Nephron (organoid): ENCODE data around the gene NECTIN3.

Source experiments
- H3K27ac Mint-ChIP-seq, 3 experiments: 2 replicates each; pipeline ENCODE4 v1.8.0; 2020; ENCODE audit warnings: mixed read lengths in 3 of 3, mild to moderate bottlenecking in 2 of 3, moderate library complexity in 1 of 3
- H3K27me3 Mint-ChIP-seq: 2 replicates; pipeline ENCODE4 v1.8.0; 2021; ENCODE audit warnings: low read depth, mild to moderate bottlenecking, moderate library complexity, mixed read lengths
- H3K36me3 Mint-ChIP-seq: 2 replicates; pipeline ENCODE4 v1.8.0; 2020; ENCODE audit warnings: low read depth, mixed read lengths
- H3K4me1 Mint-ChIP-seq: 2 replicates; pipeline ENCODE4 v1.8.0; 2020; ENCODE audit warnings: mixed read lengths
- H3K4me3 Mint-ChIP-seq, 3 experiments: 2 replicates each; pipeline ENCODE4 v1.8.0; 2020; ENCODE audit warnings: mild to moderate bottlenecking in 3 of 3, mixed read lengths in 3 of 3, moderate library complexity in 2 of 3
- H3K9me3 Mint-ChIP-seq: 2 replicates; pipeline ENCODE4 v1.8.0; 2020; ENCODE audit warnings: mixed read lengths
- TF ChIP-seq, protein P1 (sequence below), 3 experiments: fragments of 200-600 bp; sonication (generic); IDR thresholded peaks; one replicate each; pipeline ENCODE4 v1.5.0; 2021; ENCODE audit warnings: antibody characterized with exemption in 3 of 3; ENCODE audit not compliant: unreplicated experiment in 3 of 3

The NECTIN3 gene

DNA sequence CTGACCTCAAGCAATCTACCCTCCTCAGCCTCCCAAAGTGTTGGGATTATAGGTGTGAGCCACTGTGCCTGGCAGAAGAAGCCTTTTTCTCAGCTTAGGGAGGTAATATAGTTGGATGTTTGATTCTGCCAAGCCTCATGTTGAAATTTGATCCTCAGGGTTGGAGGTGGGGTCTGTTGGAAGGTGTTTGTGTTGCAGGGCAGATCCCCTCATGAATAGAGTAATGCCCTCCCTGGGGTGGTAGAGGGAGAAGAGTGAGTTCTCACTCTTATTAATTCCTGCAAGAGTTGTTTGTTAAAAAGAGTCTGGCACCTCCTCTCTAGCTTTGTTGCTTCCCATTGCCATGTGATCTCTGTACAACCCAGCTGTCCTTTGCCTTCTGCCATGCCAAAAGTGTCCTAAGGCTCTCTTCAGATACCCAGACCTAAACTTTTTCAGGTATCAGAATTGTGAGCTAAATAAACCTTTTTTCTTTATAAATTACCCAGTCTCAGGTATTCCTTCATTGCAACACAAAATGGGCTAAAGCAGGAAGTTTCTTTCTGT, 16.4 kb downstream of the NECTIN3 start:
- Mint-ChIP-seq H3K36me3 (peaks cover 6% of the 10 kb centered on the region), H3K9me3 (no peaks in the 10 kb centered on the region), H3K27me3 (no peaks in the 10 kb centered on the region), H3K4me1 (peaks cover 15% of the 10 kb centered on the region), H3K27ac (peak overlapping the region in 2 of 3 experiments; percentile 58 to 64), H3K4me3 (no peak overlapping the region)
- TF ChIP-seq, protein P1, sequence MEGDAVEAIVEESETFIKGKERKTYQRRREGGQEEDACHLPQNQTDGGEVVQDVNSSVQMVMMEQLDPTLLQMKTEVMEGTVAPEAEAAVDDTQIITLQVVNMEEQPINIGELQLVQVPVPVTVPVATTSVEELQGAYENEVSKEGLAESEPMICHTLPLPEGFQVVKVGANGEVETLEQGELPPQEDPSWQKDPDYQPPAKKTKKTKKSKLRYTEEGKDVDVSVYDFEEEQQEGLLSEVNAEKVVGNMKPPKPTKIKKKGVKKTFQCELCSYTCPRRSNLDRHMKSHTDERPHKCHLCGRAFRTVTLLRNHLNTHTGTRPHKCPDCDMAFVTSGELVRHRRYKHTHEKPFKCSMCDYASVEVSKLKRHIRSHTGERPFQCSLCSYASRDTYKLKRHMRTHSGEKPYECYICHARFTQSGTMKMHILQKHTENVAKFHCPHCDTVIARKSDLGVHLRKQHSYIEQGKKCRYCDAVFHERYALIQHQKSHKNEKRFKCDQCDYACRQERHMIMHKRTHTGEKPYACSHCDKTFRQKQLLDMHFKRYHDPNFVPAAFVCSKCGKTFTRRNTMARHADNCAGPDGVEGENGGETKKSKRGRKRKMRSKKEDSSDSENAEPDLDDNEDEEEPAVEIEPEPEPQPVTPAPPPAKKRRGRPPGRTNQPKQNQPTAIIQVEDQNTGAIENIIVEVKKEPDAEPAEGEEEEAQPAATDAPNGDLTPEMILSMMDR (IDR thresholded peaks at IDR 0.05; ENCODE audit: unreplicated experiment in 3 of 3), result no peak

DNA sequence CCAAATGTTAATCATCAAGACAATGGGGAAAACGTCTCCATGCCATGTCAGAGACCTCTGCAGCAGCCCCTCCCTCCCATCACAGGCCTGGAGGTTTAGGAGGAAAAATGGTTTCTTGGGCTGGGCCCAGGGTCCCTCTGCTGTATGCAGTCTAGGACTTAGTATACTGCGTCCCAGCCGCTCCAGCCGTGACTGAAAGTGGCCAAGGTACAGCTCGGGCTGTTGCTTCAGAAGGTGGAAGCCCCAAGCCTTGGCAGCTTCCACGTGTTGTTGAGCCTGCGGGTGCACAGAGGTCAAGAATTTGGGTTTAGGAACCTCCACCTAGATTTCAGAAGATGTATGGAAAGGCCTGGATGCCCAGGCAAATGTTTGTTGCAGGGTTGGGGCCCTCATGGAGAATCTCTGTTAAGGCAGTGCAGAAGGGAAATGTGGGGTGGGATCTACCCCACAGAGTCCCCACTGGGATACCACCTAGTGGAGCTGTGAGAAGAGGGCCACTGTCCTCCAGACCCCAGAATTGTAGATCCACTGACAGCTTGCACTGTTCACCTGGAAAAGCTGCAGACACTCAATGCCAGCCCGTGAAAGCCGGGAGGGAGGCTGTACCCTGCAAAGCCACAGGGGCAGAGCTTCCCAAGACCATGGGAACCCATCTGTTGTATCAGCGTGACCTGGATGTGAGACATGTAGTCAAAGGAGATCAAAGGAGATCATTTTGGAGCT, 25.0 kb downstream of the NECTIN3 start:
- Mint-ChIP-seq H3K36me3 (peaks cover 52% of the 10 kb centered on the region), H3K4me1 (no peaks in the 10 kb centered on the region), H3K4me3 (no peak overlapping the region), H3K27ac (no peak overlapping the region), H3K9me3 (peaks cover 39% of the 10 kb centered on the region), H3K27me3 (no peaks in the 10 kb centered on the region)
- TF ChIP-seq, protein P1 (IDR thresholded peaks at IDR 0.05; ENCODE audit: unreplicated experiment in 3 of 3), result no peak

DNA sequence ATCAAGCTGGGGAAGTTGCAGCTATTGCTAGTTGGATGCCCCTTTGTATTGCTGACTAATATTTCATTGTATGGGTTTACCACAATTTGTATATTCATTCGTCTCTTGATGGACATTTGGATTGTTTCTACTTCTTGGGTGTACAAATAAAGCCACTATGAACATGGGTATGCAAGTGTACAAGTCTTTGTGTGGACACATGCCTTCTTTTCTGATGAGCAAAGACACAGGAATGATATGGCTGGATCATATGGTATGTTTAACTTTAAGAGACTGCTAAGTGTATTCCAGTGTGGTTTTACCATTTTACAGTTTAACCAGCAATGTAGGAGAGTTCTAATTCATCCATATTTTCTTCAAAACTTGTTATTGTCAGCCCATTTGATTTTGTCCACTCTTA, 32.2 kb downstream of the NECTIN3 start:
- H3K9me3 Mint-ChIP-seq, result peaks cover 23% of the 10 kb centered on the region
- no peak overlapping the region for H3K4me3 Mint-ChIP-seq
- H3K27me3 Mint-ChIP-seq, result no peaks in the 10 kb centered on the region
- H3K27ac Mint-ChIP-seq, result no peak overlapping the region
- peaks cover 32% of the 10 kb centered on the region for H3K36me3 Mint-ChIP-seq
- TF ChIP-seq, protein P1 (IDR thresholded peaks at IDR 0.05; ENCODE audit: unreplicated experiment in 3 of 3), result no peak
- H3K4me1 Mint-ChIP-seq, result peaks cover 4% of the 10 kb centered on the region

DNA sequence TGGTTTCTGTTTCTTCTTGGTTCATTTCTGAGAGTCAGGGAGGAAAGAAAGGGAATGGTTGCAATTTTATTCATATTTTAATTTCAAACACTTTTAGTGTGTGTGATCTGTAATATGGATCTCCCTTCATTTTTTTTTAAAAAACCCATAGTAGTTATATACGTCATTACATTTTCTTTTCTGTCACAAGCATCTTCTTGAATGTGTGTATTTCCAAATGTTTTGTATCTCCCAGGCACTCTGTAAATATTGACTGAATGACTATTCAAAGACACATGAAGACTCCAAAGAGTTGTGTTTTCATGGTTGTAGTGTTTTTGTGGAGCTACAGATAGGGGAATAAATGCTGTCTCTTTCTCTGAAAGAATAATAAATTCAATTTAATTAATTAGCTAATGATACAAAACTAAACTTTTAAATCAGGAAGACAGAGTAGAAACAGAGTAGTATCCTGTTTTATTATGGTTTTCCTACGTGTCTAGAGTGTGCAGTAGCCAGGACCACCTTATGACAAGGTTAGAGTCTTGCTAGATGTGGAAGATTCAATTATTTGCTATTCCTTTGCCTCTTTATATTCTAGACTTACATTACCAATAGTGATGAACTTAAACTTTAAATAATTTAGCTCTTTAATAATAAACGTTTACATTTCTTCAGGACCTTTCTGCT, 35.5 kb downstream of the NECTIN3 start:
- Mint-ChIP-seq H3K27ac (peak overlapping the region in 1 of 3 experiments; percentile 66), H3K27me3 (no peaks in the 10 kb centered on the region), H3K4me3 (no peak overlapping the region), H3K9me3 (peaks cover 17% of the 10 kb centered on the region), H3K4me1 (peaks cover 9% of the 10 kb centered on the region), H3K36me3 (peaks cover 25% of the 10 kb centered on the region)
- TF ChIP-seq, protein P1 (IDR thresholded peaks at IDR 0.05; ENCODE audit: unreplicated experiment in 3 of 3), result no peak

DNA sequence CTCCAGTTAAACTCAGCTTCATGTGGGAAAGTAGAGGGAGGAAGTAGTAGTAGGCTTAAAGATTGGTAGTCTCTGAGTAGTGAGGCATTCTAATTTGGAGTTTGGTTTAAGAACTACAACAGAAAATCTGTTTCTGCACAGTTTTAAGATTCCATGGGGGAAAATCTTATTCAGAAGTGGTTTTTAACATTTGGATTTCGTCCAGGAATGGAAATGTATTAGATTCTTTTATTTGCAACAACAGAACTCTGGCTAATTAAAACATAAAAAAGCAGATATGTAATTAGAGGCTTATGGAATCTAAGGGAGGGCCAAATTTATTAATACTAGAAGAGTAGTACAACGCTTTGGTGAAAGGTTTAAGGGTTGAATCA, 36.0 kb downstream of the NECTIN3 start:
- peaks cover 20% of the 10 kb centered on the region for H3K36me3 Mint-ChIP-seq
- H3K9me3 Mint-ChIP-seq, result peaks cover 17% of the 10 kb centered on the region
- TF ChIP-seq, protein P1 (IDR thresholded peaks at IDR 0.05; ENCODE audit: unreplicated experiment in 3 of 3), result no peak
- peak overlapping the region in 1 of 3 experiments; percentile 66 for H3K27ac Mint-ChIP-seq
- H3K4me1 Mint-ChIP-seq, result peaks cover 9% of the 10 kb centered on the region
- no peaks in the 10 kb centered on the region for H3K27me3 Mint-ChIP-seq
- H3K4me3 Mint-ChIP-seq, result no peak overlapping the region
